ENCODE data around the gene ELOVL3. TPM values are rescaled to one million over a fixed set of nuclear protein-coding genes. Genes with fewer than 3 reads are reported as not detected.
"Not testable (repeated sequence)": the region's sequence is repeated elsewhere in the genome, so short reads cannot be mapped to it uniquely, and the experiment has no call there.

The ELOVL3 gene
- total RNA-seq, 1 experiment from 2014 or later, result not detected

- ChIA-PET CTCF (interaction anchor here (1.1 to 1.7 kb wide), 3 partner anchors 9 to 41 kb away, joined by 3 to 5 read pairs (median 5); no protein-coding TSS in a partner anchor), POLR2A (interaction anchor here (0.8 kb wide), 1 partner anchor 9 kb away, joined by 3 read pairs; no protein-coding TSS in a partner anchor)
- Mint-ChIP-seq H3K4me1 (ENCODE audit: insufficient read depth, unreplicated experiment) (no peaks in the 10 kb centered on the region), H3K36me3 (ENCODE audit: insufficient read depth, unreplicated experiment) (no peaks in the 10 kb centered on the region), H3K9me3 (ENCODE audit: unreplicated experiment) (peaks cover 25% of the 10 kb centered on the region), H3K27ac (ENCODE audit: low read depth, unreplicated experiment) (no peak overlapping the region), H3K4me3 (ENCODE audit: unreplicated experiment) (no peak overlapping the region), H3K27me3 (ENCODE audit: insufficient read depth, unreplicated experiment) (no peaks in the 10 kb centered on the region)
- intact Hi-C loops (cut with micrococcal nuclease), result no loop called here
- no peak for DNase-seq (ENCODE audit: unreplicated experiment)
- no TSS peak for BruUV-seq (replicated peaks)
- TF ChIP-seq, protein P1, sequence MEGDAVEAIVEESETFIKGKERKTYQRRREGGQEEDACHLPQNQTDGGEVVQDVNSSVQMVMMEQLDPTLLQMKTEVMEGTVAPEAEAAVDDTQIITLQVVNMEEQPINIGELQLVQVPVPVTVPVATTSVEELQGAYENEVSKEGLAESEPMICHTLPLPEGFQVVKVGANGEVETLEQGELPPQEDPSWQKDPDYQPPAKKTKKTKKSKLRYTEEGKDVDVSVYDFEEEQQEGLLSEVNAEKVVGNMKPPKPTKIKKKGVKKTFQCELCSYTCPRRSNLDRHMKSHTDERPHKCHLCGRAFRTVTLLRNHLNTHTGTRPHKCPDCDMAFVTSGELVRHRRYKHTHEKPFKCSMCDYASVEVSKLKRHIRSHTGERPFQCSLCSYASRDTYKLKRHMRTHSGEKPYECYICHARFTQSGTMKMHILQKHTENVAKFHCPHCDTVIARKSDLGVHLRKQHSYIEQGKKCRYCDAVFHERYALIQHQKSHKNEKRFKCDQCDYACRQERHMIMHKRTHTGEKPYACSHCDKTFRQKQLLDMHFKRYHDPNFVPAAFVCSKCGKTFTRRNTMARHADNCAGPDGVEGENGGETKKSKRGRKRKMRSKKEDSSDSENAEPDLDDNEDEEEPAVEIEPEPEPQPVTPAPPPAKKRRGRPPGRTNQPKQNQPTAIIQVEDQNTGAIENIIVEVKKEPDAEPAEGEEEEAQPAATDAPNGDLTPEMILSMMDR (IDR thresholded peaks at IDR 0.05; ENCODE audit: unreplicated experiment), result no peak
Observed at GRCh38 chr10:102185811-102186527, 40.1 kb upstream of the ELOVL3 start.

DNA sequence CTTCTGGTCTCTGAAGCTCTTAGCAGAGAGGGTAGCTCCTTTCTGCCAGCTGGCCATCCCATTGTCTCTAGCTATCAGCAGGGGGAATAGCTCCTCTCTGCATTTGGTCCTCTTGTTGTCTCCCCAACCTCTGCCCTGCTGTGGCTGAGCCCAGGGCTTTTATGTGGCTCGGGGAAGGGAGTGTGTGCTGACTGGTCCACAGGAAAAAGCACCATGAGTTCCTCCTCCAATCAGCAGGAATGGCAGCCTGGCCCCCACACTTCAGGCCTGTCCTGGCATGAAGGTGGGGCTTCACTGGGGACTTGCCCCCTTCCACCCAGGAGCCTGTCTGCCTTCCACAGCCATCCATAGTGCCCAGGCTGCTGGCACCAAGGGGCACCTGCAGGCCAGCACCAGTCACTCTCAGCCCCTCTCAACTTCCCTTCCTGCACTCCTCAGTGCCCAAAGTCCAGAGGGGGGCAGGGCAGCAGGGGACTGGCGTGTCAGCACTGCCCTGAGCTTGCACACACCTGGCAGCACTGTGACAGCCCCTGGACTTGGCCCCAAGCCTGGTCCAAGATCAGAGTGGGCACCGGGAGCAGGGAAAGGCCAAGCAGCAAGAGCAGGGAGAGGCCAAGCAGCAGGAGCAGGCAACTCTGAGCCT lies 37.7 kb upstream of the ELOVL3 start:
- H3K4me1 Mint-ChIP-seq (ENCODE audit: insufficient read depth, unreplicated experiment), result no peaks in the 10 kb centered on the region
- peaks cover 29% of the 10 kb centered on the region for H3K9me3 Mint-ChIP-seq (ENCODE audit: unreplicated experiment)
- no TSS peak for BruUV-seq (replicated peaks)

GRCh38 chr10:102188941-102189898 lies 36.9 kb upstream of the ELOVL3 start:
- BruUV-seq (replicated peaks), result not testable (repeated sequence)

More for the DNA sequence above, 37.7 kb upstream of the ELOVL3 start:
- POLR2A ChIA-PET, result no interaction called here
- H3K36me3 Mint-ChIP-seq (ENCODE audit: insufficient read depth, unreplicated experiment), result no peaks in the 10 kb centered on the region
- intact Hi-C loops (cut with micrococcal nuclease), result no loop called here
- no peak overlapping the region for H3K4me3 Mint-ChIP-seq (ENCODE audit: unreplicated experiment)
- H3K27ac Mint-ChIP-seq (ENCODE audit: low read depth, unreplicated experiment), result no peak overlapping the region
- CTCF ChIA-PET, result interaction anchor here (0.6 to 0.9 kb wide), 3 partner anchors 11 to 232 kb away, joined by 3 read pairs; partner anchors contain the start of gene FBXL15
- no peak for DNase-seq (ENCODE audit: unreplicated experiment)
- TF ChIP-seq, protein P1 (IDR thresholded peaks at IDR 0.05; ENCODE audit: unreplicated experiment), result no peak
- no peaks in the 10 kb centered on the region for H3K27me3 Mint-ChIP-seq (ENCODE audit: insufficient read depth, unreplicated experiment)

GRCh38 chr10:102191956-102192355 lies 34.1 kb upstream of the ELOVL3 start:
- POLR2A ChIA-PET, result interaction anchor here (1.1 to 1.7 kb wide), 2 partner anchors 12 to 20 kb away, joined by 4 read pairs; no protein-coding TSS in a partner anchor
- BruUV-seq (replicated peaks), result no TSS peak
- TF ChIP-seq, protein P1 (IDR thresholded peaks at IDR 0.05; ENCODE audit: unreplicated experiment), result no peak
- Mint-ChIP-seq H3K4me1 (ENCODE audit: insufficient read depth, unreplicated experiment) (no peaks in the 10 kb centered on the region), H3K4me3 (ENCODE audit: unreplicated experiment) (no peak overlapping the region), H3K27me3 (ENCODE audit: insufficient read depth, unreplicated experiment) (no peaks in the 10 kb centered on the region), H3K9me3 (ENCODE audit: unreplicated experiment) (peaks cover 7% of the 10 kb centered on the region), H3K36me3 (ENCODE audit: insufficient read depth, unreplicated experiment) (no peaks in the 10 kb centered on the region), H3K27ac (ENCODE audit: low read depth, unreplicated experiment) (no peak overlapping the region)
- CTCF ChIA-PET, result interaction anchor here (1.5 to 1.9 kb wide), 2 partner anchors 38 to 160 kb away, joined by 4 to 6 read pairs; no protein-coding TSS in a partner anchor
- intact Hi-C loops (cut with micrococcal nuclease), result no loop called here
- no peak for DNase-seq (ENCODE audit: unreplicated experiment)

More at GRCh38 chr10:102188941-102189898, 36.9 kb upstream of the ELOVL3 start:
- intact Hi-C loops (cut with micrococcal nuclease); H3K4me1 Mint-ChIP-seq (ENCODE audit: insufficient read depth, unreplicated experiment); DNase-seq (ENCODE audit: unreplicated experiment); H3K36me3 Mint-ChIP-seq (ENCODE audit: insufficient read depth, unreplicated experiment); H3K4me3 Mint-ChIP-seq (ENCODE audit: unreplicated experiment); H3K27me3 Mint-ChIP-seq (ENCODE audit: insufficient read depth, unreplicated experiment); H3K27ac Mint-ChIP-seq (ENCODE audit: low read depth, unreplicated experiment): not testable (repeated sequence)
- peaks cover 28% of the 10 kb centered on the region for H3K9me3 Mint-ChIP-seq (ENCODE audit: unreplicated experiment)
- ChIA-PET POLR2A (interaction anchor here (0.6 to 1.3 kb wide), 3 partner anchors 8 to 20 kb away, joined by 3 read pairs; no protein-coding TSS in a partner anchor), CTCF (interaction anchor here (0.5 to 0.8 kb wide), 4 partner anchors 13 to 817 kb away, joined by 3 to 8 read pairs (median 4); no protein-coding TSS in a partner anchor)

All from MCF 10A (cell line).